Esophagus (tissue), 2 donors: ENCODE measurements around the gene AGAP1. TPM values are rescaled to one million over a fixed set of nuclear protein-coding genes. Genes with fewer than 3 reads are reported as not detected.

Source experiments
- H3K27ac ChIP-seq, 2 donors: one replicate each; pipeline ENCODE4 v1.5.1; 2013; ENCODE audit warnings: low read depth in 2 of 2, mild to moderate bottlenecking in 2 of 2, inconsistent platforms in 1 of 2, low read length in 1 of 2, moderate library complexity in 1 of 2
- H3K27me3 ChIP-seq, 2 donors: one replicate each; pipeline ENCODE4 v1.6.1; 2013; ENCODE audit warnings: low read length in 2 of 2, control low read depth in 1 of 2, mild to moderate bottlenecking in 1 of 2; ENCODE audit not compliant: insufficient read depth in 2 of 2, control insufficient read depth in 1 of 2
- H3K36me3 ChIP-seq, 2 donors: one replicate each; pipeline ENCODE4 v1.6.1; 2013; ENCODE audit warnings: low read length in 1 of 2; ENCODE audit not compliant: control insufficient read depth in 2 of 2, insufficient read depth in 2 of 2
- H3K4me1 ChIP-seq, 2 donors: one replicate each; pipeline ENCODE4 v1.6.1; 2013; ENCODE audit warnings: low read length in 1 of 2; ENCODE audit not compliant: control insufficient read depth in 2 of 2, insufficient read depth in 2 of 2
- H3K4me3 ChIP-seq, 2 donors: one replicate each; pipeline ENCODE4 v1.5.1; 2013; ENCODE audit warnings: low read length in 2 of 2, mild to moderate bottlenecking in 2 of 2, low read depth in 1 of 2, moderate library complexity in 1 of 2
- H3K9me3 ChIP-seq, 2 donors: one replicate each; pipeline ENCODE4 v1.6.1; 2013; ENCODE audit warnings: mild to moderate bottlenecking in 2 of 2, low read depth in 1 of 2, low read length in 1 of 2, moderate library complexity in 1 of 2; ENCODE audit not compliant: control insufficient read depth in 2 of 2, insufficient read depth in 1 of 2
- WGBS, 2 donors: extraction: QIAGEN DNeasy Blood & Tissue Kit; methylation state at CpG; one replicate each; pipeline ENCODE4 v1.1.7; 2013; 5-methylcytosine and 5-hydroxymethylcytosine counted together
- polyA plus RNA-seq, 2 donors: library from polyadenylated mRNA; stranded (reverse); fragments of 200-250 nt; gene quantifications; one replicate each; pipeline ENCODE4 v1.2.3, GENCODE V29; 2013
- donor health status: healthy with polysubstance abuse.
- donor health status: Bipolar disorder and iron deficiency.

Gene AGAP1
- 1 to 10 TPM; 4.9 TPM for polyA plus RNA-seq

DNA sequence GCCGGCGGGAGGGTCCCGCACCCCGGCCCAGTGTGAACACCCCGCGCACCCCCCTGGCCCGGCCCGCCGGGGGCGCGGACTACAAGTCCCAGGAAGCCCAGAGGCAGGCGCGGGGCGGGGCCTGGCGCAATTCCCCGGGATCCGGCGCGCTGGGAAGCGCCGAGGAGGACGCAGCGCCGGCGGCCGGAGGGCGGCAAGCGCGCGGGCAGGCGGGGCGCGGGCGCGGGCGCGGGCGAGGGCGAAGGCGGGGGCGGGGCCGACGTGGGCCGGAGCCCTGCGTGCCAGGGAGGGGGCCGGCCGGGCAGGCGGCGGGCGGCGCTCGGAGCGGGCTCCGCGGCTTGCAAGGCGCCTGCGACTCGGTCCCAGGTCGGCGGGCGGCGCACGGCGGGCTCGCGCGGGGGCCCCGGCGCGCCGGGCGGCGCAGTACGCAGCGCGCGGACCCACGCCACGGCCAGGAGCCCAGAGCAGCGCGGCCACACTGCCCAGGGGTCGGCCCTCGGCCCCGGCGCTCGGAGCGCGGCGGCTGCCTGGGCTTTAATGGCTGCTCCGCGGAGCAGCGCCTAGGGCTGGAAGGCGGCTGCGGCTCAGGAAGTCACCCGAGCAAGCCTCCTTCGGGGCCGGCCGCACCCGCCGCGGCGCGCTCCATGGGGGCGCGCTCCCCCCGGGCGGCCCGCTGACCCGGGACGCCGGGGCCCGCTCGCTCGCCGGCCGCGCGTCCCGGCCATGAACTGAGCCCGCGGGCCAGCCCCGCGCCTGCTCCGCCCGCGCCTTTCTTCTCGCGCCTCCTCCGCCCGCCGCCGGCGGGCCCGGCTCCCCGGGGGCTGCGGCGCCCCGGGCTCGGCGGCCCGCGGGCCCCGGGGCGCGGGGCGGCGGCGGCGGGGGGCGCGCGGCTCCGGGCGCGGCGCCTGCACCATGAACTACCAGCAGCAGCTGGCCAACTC is at the start of gene AGAP1:
Gene AGAP1 (plus strand): TSS at position 269 of the 941 bp plus-strand sequence.
- Histone ChIP-seq H3K36me3 (peaks cover 0 to 2% of the 10 kb centered on the region in 2 donors), H3K9me3 (no peaks in the 10 kb centered on the region), H3K4me3 (peak within 1 kb of the TSS; percentile 63 to 78), H3K27ac (peak within 1 kb of the TSS; percentile 81 to 88), H3K4me1 (peaks cover 4 to 7% of the 10 kb centered on the region in 2 donors), H3K27me3 (no peaks in the 10 kb centered on the region)
- WGBS, 2 donors = 1% methylated on average over 47 to 156 of the region's 156 CpGs

DNA sequence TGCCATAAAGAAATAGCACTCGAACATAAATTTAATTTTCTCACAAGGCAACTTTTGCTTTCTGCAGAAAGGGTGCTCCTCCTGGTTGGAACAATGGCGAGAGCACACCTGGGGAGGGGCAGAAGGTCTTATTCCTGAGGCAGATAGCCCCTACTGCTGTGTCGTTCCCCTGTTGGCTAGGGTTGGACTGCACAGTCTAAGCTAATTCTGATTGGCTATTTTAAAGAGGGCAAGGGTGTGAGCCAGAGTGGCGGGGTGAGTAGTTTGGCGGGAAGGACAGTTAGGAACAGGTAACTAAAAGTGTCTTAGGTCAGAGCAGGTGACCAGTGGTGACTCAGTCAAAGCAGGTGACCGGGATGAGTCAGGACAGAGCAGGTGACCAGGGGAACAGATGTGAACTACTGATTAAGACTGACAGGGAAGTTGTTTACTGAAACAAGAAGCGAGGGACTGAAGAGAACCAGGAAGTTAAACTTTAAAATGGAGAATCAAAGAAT is 49.7 kb upstream of the AGAP1 start:
- peaks cover 0 to 2% of the 10 kb centered on the region in 2 donors for H3K4me1 ChIP-seq
- peaks cover 0 to 4% of the 10 kb centered on the region in 2 donors for H3K27me3 ChIP-seq
- H3K36me3 ChIP-seq = no peaks in the 10 kb centered on the region
- H3K9me3 ChIP-seq = peaks cover 0 to 2% of the 10 kb centered on the region in 2 donors
- H3K4me3 ChIP-seq = no peak overlapping the region
- H3K27ac ChIP-seq = no peak overlapping the region
- 84 to 87% methylated on average over 7 of the region's 7 CpGs for WGBS, 2 donors

DNA sequence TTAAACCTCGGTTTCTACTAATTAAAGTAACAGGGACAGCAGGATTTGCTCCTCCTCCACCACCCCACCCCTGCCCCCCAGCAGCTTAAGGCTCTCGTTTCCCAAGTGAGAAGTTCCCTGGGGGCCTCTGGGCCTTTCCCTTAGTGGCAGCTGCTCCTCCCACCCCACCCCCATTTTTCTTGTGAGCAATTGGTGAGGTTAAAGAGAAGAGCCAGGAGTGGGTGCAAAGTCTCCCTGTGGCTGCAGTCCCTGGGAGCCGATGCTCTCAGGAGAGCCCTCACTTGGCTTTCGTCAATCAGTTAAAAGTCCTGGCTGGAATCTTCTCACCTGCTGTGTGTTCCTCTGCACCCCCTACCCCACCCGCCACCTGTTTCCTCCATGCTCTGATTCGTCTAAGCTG is 48.7 kb upstream of the AGAP1 start:
- H3K27ac ChIP-seq = no peak overlapping the region
- peaks cover 0 to 2% of the 10 kb centered on the region in 2 donors for H3K4me1 ChIP-seq
- peaks cover 0 to 2% of the 10 kb centered on the region in 2 donors for H3K27me3 ChIP-seq
- no peaks in the 10 kb centered on the region for H3K36me3 ChIP-seq
- no peak overlapping the region for H3K4me3 ChIP-seq
- WGBS, 2 donors = 65 to 69% methylated on average over 6 of the region's 6 CpGs
- peaks cover 0 to 2% of the 10 kb centered on the region in 2 donors for H3K9me3 ChIP-seq

DNA sequence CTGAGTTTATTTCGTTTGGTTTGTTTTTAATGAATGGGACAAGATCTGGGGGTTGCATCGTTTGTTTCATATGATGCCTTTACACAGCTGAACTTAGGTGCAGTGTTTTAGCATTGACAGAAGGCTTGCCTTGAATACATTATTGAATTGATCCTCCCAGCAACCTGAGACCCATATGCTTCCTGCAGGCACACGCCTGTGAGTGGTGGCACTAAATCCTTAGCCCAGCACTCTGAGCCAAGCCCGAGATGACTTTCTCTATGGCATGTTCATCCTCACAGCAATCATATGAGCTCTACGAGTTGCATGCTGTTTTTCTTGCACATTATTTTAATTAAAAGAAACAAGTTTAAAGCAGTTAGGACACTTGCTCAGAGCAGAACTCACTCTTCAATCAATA is 47.8 kb upstream of the AGAP1 start:
- H3K27me3 ChIP-seq = no peaks in the 10 kb centered on the region

DNA sequence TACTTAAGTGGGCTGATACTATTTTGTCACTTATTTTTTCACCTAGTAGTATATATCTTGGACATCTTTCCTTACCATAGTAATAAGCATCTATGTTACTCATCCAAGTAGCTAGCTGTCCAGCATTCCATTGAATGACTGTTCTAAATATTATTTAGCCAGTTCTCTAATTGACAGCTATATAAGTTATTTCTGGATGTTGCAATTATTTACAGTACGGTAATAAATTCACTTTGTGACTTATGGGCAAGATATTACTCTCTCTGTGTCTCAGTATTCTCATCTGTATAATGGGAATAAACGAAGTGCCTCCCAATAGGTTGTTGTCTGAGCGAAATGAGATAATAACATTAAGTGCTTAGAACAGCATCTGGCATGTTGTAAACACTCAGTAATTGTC is 46.6 kb upstream of the AGAP1 start:
- WGBS, 2 donors = 82 to 90% methylated on average over 3 of the region's 3 CpGs
- Histone ChIP-seq H3K27ac (no peak overlapping the region), H3K9me3 (peaks cover 0 to 2% of the 10 kb centered on the region in 2 donors), H3K4me1 (no peaks in the 10 kb centered on the region), H3K27me3 (no peaks in the 10 kb centered on the region), H3K4me3 (no peak overlapping the region), H3K36me3 (no peaks in the 10 kb centered on the region)

More for the DNA sequence above, 47.8 kb upstream of the AGAP1 start:
- no peak overlapping the region for H3K4me3 ChIP-seq
- no peaks in the 10 kb centered on the region for H3K36me3 ChIP-seq
- 84 to 86% methylated on average over 5 of the region's 5 CpGs for WGBS, 2 donors
- peaks cover 0 to 2% of the 10 kb centered on the region in 2 donors for H3K9me3 ChIP-seq
- H3K4me1 ChIP-seq = no peaks in the 10 kb centered on the region
- H3K27ac ChIP-seq = no peak overlapping the region

DNA sequence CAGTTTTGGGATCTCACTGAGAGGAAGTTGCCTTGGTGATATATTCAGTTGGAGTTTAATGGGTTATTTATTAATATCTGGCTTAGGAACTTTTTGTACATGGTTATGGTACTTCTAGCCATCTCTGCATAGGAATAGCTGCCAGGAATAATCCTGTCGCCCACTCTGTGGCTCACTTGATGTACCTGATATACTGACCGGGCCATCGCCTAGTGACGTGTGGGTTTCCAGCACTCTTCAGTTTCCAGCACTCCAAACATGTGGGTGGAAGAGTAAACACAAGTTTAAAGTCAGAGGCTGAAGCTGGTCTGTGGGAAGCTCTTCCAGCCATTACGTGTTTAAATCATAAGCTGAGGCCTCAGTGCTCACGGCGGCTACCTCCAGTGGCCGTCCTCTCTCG is 44.3 kb upstream of the AGAP1 start:
- no peaks in the 10 kb centered on the region for H3K9me3 ChIP-seq
- 84 to 88% methylated on average over 9 of the region's 9 CpGs for WGBS, 2 donors
- no peak overlapping the region for H3K27ac ChIP-seq
- H3K4me3 ChIP-seq = no peak overlapping the region
- no peaks in the 10 kb centered on the region for H3K4me1 ChIP-seq
- H3K36me3 ChIP-seq = no peaks in the 10 kb centered on the region
- H3K27me3 ChIP-seq = no peaks in the 10 kb centered on the region

DNA sequence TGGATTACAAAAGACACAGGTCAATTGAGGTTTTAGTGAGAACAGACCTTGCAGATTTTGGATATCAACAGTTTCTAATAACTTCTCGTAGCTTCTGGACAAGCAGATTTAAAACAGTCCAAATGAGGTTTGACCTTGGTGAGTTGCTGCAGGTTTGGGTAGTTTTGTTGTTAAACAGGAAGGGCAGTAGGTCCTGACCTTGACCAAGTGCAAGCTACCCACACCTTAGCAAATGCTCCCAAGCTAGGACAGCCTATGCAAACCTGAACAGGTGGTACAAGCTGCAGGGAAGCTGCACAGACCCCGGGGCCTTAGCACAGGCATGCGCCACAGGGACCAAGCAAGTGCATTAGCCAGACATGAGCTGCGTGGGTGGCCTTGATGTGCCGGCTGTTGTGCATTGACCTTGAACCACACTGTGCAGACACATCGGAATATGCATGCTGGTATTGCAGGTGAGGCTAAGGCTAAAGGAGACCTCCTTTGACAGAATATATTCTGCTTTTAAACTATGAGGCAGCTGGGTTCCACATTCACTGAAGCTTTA is 40.2 kb upstream of the AGAP1 start:
- 83 to 90% methylated on average over 6 of the region's 6 CpGs for WGBS, 2 donors
- no peak overlapping the region for H3K27ac ChIP-seq
- no peaks in the 10 kb centered on the region for H3K4me1 ChIP-seq
- no peaks in the 10 kb centered on the region for H3K27me3 ChIP-seq
- H3K4me3 ChIP-seq = no peak overlapping the region
- no peaks in the 10 kb centered on the region for H3K36me3 ChIP-seq
- no peaks in the 10 kb centered on the region for H3K9me3 ChIP-seq

DNA sequence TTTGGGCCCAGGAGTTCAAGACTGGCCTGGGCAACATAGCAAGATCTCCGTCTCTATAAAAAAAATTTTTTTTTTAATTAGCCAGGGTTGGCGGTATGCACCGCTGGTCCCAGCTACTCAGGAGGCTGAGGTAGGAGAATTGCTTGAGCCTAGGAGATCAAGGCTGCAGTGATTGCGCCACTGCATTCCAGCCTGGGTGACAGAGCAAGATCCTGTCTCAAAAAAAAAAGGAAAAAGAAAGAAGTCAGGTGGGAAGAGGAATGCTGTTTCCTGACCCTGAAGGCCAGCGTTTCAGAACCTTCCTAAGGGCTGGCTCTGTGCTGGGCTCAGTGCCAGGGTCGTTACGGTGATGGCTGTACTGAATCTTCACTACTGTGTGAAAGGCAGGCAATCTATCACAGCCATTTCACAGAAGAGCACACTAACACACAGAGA is 35.0 kb upstream of the AGAP1 start:
- Histone ChIP-seq H3K9me3 (no peaks in the 10 kb centered on the region), H3K36me3 (no peaks in the 10 kb centered on the region), H3K4me3 (no peak overlapping the region), H3K27me3 (no peaks in the 10 kb centered on the region), H3K27ac (no peak overlapping the region), H3K4me1 (peaks cover 0 to 1% of the 10 kb centered on the region in 2 donors)
- WGBS, 2 donors = 47 to 58% methylated on average over 7 of the region's 7 CpGs

DNA sequence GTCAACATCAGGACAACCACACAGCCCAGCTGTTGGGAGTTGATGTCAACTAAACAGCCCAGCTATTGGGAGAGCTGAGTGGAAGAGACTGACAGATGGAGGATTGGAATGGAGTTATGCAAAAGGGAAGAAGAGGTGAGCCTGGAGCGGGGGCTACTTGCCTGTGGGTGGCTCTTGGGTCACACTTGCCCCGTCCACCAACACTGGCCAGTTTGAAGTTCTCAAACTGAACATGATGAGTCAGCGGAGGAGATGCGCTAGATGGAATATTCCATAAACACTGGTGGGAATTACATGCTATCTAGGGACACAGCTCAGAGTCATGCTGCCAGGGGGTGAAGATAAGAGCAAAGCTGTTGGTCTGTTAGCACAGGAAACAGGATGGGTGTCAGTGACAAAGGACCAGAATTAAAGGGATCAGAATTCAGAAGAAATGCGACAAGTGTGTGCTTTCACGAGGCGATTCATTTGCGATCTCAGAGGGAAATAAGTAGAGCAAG is 33.2 kb upstream of the AGAP1 start:
- Histone ChIP-seq H3K27ac (no peak overlapping the region), H3K27me3 (no peaks in the 10 kb centered on the region), H3K4me3 (no peak overlapping the region), H3K9me3 (no peaks in the 10 kb centered on the region), H3K4me1 (peaks cover 0 to 3% of the 10 kb centered on the region in 2 donors), H3K36me3 (no peaks in the 10 kb centered on the region)
- WGBS, 2 donors = 84 to 87% methylated on average over 8 of the region's 8 CpGs
